Thyroid gland (tissue), 4 donors: Measurements from ENCODE around the gene KISS1R. TPM values are rescaled to one million over a fixed set of nuclear protein-coding genes. Genes with fewer than 3 reads are reported as not detected.
A peak's percentile ranks its signal among the peaks of the same experiment; 100 is the strongest.

Experiments
- DNase-seq, 2 donors: peaks; one replicate each; pipeline ENCODE4 v3.0.0-alpha.2; 2019
- H3K27ac ChIP-seq, 3 donors: fragments of 200-600 bp; sonication (generic); 1 replicate in 2 of 3; 2 replicates in 1 of 3; pipeline ENCODE4 v1.5.1; 2016 to 2019; ENCODE audit warnings: mild to moderate bottlenecking in 1 of 3, moderate library complexity in 1 of 3
- H3K27me3 ChIP-seq: fragments of 200-600 bp; sonication (generic); one replicate; pipeline ENCODE4 v1.5.1; 2019
- H3K36me3 ChIP-seq, 2 donors: fragments of 200-600 bp; sonication (generic); one replicate each; pipeline ENCODE4 v1.5.1; 2016 to 2019
- H3K4me1 ChIP-seq, 2 donors: fragments of 200-600 bp; sonication (generic); one replicate each; pipeline ENCODE4 v1.5.1; 2017 to 2019
- H3K4me3 ChIP-seq, 3 donors: fragments of 200-600 bp; sonication (generic); replicated peaks in 1 of 3; 1 replicate in 2 of 3; 2 replicates in 1 of 3; pipeline ENCODE4 v1.5.1; 2016; ENCODE audit warnings: mild to moderate bottlenecking in 1 of 3
- H3K9me3 ChIP-seq: fragments of 200-600 bp; sonication (generic); one replicate; pipeline ENCODE4 v1.5.1; 2017
- POLR2A ChIP-seq, 2 donors: fragments of 450-650 bp; IDR thresholded peaks; one replicate each; pipeline ENCODE4 v1.6.1; 2017; ENCODE audit warnings: antibody characterized with exemption in 2 of 2, mild to moderate bottlenecking in 2 of 2, moderate library complexity in 1 of 2
- WGBS, 2 donors: methylation state at CpG; one replicate each; pipeline ENCODE4 v1.1.5; 2017; 5-methylcytosine and 5-hydroxymethylcytosine counted together
- intact Hi-C: fragments of 100-400 bp; cut with DNase I; formaldehyde crosslinking; loops from one replicate; pipeline ENCODE4 v1.15.1; 2023
- total RNA-seq, 4 donors: library from RNA; depleted of rRNA; stranded (reverse); fragments of >200 nt; gene quantifications; one replicate each; pipeline ENCODE4 v1.2.3, GENCODE V29; 2016
- TF ChIP-seq, protein P1 (sequence below), 6 experiments: fragments of 200-600 bp in 3 of 6; fragments of 450-650 bp in 3 of 6; sonication (generic) in 3 of 6; IDR thresholded peaks; one replicate each; pipeline ENCODE4 v1.5.1; 2016 to 2019; ENCODE audit warnings: antibody characterized with exemption in 6 of 6, mild to moderate bottlenecking in 2 of 6, inconsistent platforms in 1 of 6, moderate library complexity in 1 of 6

Gene KISS1R
- total RNA-seq, 4 donors from 2014 or later: not detected

DNA sequence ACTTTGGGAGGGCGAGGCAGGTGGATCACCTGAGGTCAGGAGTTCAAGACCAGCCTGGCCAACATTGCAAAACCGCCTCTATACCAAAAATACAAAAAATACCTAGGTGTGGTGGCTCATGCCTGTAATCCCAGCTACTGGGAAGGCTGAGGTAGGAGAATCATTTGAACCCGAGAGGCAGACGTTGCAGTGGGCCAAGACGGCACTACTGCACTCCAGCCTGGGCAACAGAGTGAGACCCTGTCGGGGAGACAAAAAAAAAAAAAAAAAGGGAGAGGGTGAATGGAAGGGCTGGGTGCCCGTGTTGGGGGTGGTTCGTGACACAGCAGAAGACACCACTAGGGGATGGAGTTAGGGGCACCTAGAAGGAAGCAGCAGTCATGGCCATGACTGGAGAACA is 46.8 kb upstream of the KISS1R start:
- no peak for DNase-seq
- intact Hi-C loops: no loop called here
- WGBS, 2 donors: 92 to 93% methylated on average over 7 to 8 of the region's 8 CpGs
- Histone ChIP-seq H3K4me1 (peaks cover 0 to 4% of the 10 kb centered on the region in 2 donors), H3K27me3 (no peaks in the 10 kb centered on the region), H3K4me3 (no peak overlapping the region), H3K27ac (peak overlapping the region in 1 of 3 donors; percentile 19), H3K9me3 (no peaks in the 10 kb centered on the region), H3K36me3 (peaks cover 15 to 27% of the 10 kb centered on the region in 2 donors)
- TF ChIP-seq, protein P1, sequence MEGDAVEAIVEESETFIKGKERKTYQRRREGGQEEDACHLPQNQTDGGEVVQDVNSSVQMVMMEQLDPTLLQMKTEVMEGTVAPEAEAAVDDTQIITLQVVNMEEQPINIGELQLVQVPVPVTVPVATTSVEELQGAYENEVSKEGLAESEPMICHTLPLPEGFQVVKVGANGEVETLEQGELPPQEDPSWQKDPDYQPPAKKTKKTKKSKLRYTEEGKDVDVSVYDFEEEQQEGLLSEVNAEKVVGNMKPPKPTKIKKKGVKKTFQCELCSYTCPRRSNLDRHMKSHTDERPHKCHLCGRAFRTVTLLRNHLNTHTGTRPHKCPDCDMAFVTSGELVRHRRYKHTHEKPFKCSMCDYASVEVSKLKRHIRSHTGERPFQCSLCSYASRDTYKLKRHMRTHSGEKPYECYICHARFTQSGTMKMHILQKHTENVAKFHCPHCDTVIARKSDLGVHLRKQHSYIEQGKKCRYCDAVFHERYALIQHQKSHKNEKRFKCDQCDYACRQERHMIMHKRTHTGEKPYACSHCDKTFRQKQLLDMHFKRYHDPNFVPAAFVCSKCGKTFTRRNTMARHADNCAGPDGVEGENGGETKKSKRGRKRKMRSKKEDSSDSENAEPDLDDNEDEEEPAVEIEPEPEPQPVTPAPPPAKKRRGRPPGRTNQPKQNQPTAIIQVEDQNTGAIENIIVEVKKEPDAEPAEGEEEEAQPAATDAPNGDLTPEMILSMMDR (IDR thresholded peaks at IDR 0.05): no peak
- no peak for TF ChIP-seq POLR2A (IDR thresholded peaks at IDR 0.05)

DNA sequence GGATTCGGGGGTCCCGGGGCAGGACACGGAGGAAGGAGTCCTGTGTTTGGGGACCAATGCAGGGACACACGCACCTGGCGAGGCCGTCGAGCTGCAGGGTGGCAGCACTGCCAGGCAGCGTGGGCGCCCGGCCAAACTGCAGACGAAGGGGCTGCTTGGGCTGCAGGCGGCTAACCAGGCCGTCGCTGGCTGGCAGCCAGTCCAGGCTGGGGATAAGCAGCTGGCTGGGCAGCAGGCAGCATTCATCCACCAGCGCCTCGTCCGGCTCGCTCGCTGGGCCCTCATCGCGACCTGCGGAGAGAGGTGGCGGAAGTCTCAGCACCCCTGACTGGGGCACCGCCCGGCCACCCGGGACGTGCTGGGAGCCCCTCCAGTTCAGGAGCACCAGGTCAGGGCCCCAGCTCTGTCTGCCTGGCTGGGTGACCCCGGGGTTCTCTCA is 46.2 kb upstream of the KISS1R start:
- WGBS, 2 donors: 73% methylated on average over 20 to 24 of the region's 28 CpGs
- TF ChIP-seq, protein P1 (IDR thresholded peaks at IDR 0.05): no peak
- TF ChIP-seq POLR2A (IDR thresholded peaks at IDR 0.05): no peak
- no peak overlapping the region for H3K27ac ChIP-seq

DNA sequence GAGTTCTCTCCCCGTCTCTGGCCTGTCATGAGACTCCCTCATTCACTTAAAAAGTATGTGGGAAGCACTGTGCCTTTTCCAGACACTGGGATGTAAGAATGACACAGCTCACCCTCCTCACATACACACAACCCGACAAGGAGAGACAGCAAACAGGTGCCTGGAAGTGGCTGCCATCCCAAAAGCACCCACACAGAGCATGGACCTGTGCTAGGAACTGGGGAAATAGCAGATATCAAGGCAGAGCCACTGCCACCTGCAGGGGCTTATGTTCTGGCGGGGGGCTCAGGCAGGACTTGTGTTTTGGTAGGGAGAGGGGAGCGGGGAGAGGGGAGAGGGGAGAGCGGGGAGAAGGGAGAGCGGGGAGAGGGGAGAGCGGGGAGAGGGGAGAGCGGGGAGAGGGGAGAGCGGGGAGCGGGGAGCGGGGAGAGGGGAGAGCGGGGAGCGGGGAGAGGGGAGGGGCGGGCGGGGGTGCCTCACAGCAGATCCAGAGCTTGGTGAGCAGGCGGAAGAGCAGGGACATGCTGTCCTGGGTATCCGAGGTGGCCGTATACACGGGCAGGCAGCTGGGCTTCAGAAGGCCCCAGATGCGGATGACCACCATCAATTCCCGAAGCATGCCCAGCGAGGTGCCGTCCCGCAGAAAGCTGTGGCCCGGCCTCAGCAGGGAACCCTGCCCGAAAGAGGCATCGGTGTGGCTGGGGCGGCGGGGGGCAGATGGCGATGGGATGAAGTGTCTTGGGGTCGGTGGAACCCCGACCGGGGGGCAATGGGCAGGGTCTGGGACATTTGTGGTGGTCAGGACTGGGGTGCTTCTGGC is 45.5 kb upstream of the KISS1R start:
- 94 to 96% methylated on average over 20 to 22 of the region's 33 CpGs for WGBS, 2 donors
- no peaks in the 10 kb centered on the region for H3K27me3 ChIP-seq
- H3K27ac ChIP-seq: no peak overlapping the region
- H3K4me3 ChIP-seq: no peak overlapping the region
- peaks cover 22 to 29% of the 10 kb centered on the region in 2 donors for H3K36me3 ChIP-seq
- H3K9me3 ChIP-seq: no peaks in the 10 kb centered on the region
- peaks cover 0 to 4% of the 10 kb centered on the region in 2 donors for H3K4me1 ChIP-seq
- no peak for TF ChIP-seq POLR2A (IDR thresholded peaks at IDR 0.05)
- TF ChIP-seq, protein P1 (IDR thresholded peaks at IDR 0.05): no peak
- intact Hi-C loops: no loop called here
- no peak for DNase-seq

More for the DNA sequence above, 46.2 kb upstream of the KISS1R start:
- peak; percentile 78 to 86 for DNase-seq
- intact Hi-C loops: no loop called here
- peaks cover 0 to 4% of the 10 kb centered on the region in 2 donors for H3K4me1 ChIP-seq
- H3K36me3 ChIP-seq: peaks cover 18 to 29% of the 10 kb centered on the region in 2 donors
- no peaks in the 10 kb centered on the region for H3K27me3 ChIP-seq
- H3K9me3 ChIP-seq: no peaks in the 10 kb centered on the region
- H3K4me3 ChIP-seq: no peak overlapping the region

- H3K36me3 ChIP-seq: peaks cover 26 to 32% of the 10 kb centered on the region in 2 donors
- DNase-seq: no peak
- 81 to 91% methylated on average over 17 to 26 of the region's 27 CpGs for WGBS, 2 donors
- H3K9me3 ChIP-seq: no peaks in the 10 kb centered on the region
- no peak for TF ChIP-seq POLR2A (IDR thresholded peaks at IDR 0.05)
- TF ChIP-seq, protein P1 (IDR thresholded peaks at IDR 0.05): no peak
- intact Hi-C loops: no loop called here
- no peaks in the 10 kb centered on the region for H3K27me3 ChIP-seq
- H3K4me1 ChIP-seq: peaks cover 0 to 4% of the 10 kb centered on the region in 2 donors
- H3K4me3 ChIP-seq: no peak overlapping the region
- H3K27ac ChIP-seq: no peak overlapping the region
Measured at GRCh38 chr19:872266-872951, 44.7 kb upstream of the KISS1R start.
